Choroid plexus epithelial cell (primary cell): ENCODE measurements around the gene ADAM12.

ENCODE experiments used
- DNase-seq: peaks from one replicate; pipeline ENCODE4 v3.0.0-alpha.2; 2010; ENCODE audit warnings: low read depth
- H3K4me3 ChIP-seq: 2 replicates; pipeline ENCODE4 v1.5.1; 2011; ENCODE audit warnings: low read depth, mild to moderate bottlenecking, control low read depth, low read length, moderate library complexity
- CTCF ChIP-seq: conservative IDR thresholded peaks from 2 replicates; pipeline ENCODE4 v1.5.1; 2011; ENCODE audit warnings: low read depth, mild to moderate bottlenecking, control low read depth, inconsistent platforms, low read length, moderate library complexity

Gene ADAM12

DNA sequence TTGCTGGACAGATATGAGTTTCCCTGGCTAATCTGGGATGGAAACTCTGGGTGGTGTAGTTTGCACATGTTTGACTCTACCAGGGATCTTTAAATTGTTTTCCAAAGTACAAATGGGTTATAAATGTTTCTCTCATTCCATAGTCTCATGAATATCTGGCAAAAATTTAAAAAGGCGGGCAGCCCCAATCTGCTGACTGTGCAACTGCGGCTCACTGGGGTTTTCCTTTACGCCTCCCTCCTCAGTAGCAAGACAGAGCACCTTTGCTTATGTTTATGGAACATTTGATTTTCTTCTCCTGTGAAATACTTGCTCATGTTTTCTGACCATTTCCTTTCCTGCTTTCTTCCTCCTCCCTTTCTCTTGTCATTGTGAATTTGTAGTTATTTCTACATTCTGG, 105.0 kb downstream of the ADAM12 start:
- DNase-seq: no peak
- TF ChIP-seq CTCF: no peak
- H3K4me3 ChIP-seq: no peak overlapping the region

DNA sequence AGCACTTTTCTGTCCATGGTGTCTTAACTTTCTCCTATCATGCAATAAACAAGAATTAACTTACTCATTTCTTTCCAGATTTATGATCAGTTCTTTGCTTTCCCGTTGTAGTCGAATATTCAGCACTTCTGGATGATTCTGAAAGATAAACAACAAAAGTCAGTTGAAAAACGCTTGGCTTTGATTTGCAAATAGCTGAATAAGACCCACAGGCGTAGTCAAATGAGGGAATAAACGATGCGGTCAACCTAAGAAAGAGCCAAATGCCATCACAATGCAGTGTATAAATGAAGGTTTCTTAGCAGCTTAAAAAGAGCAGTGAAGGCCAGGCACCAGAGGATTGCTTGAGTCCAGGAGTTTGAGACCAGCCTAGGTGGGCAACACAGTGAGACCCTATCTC, 109.4 kb downstream of the ADAM12 start:
- no peak for TF ChIP-seq CTCF
- no peak overlapping the region for H3K4me3 ChIP-seq
- no peak for DNase-seq

DNA sequence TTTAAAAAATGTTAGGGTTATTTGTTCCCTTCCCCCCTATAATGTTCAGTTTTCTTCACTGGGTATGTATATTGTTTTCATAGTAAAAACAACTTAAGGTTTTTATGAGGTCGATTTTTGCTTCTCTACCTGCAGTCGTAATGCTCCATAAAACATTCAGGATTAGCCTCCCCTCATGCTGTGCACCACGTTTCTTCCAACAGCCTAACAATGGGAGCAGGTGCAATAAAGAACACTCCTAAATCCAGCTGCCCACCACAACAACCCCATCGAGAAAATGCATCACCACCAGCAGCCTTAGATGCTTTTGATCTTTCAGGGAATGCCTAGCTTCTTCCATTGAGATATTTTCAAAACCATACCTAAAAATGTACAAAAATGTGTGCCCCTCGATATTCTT, 111.1 kb downstream of the ADAM12 start:
- no peak for DNase-seq
- no peak overlapping the region for H3K4me3 ChIP-seq
- TF ChIP-seq CTCF: no peak

DNA sequence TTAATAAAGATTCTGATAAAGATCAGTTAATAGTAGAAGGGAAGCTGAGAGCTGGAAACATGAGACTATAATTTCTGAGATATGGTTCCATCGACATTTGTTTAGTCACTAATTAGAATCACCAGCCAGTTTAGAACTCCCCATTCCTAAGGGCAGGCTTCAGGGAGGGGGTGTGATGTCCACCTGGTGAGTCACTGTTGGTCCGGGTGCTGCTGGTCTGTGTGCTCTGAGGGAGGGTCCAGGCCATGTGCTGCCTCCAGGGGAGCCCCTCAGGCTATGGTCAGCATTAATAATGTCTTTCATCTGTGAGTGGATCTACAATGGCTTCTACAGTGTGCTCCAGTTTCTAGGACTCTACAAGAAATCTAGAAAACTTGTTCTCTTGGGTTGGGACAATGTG, 115.8 kb downstream of the ADAM12 start:
- TF ChIP-seq CTCF: no peak
- DNase-seq: no peak
- no peak overlapping the region for H3K4me3 ChIP-seq

- TF ChIP-seq CTCF: no peak
- H3K4me3 ChIP-seq: no peak overlapping the region
- DNase-seq: peak; percentile 59
Observed at GRCh38 chr10:126270111-126270510, 118.2 kb downstream of the ADAM12 start.

DNA sequence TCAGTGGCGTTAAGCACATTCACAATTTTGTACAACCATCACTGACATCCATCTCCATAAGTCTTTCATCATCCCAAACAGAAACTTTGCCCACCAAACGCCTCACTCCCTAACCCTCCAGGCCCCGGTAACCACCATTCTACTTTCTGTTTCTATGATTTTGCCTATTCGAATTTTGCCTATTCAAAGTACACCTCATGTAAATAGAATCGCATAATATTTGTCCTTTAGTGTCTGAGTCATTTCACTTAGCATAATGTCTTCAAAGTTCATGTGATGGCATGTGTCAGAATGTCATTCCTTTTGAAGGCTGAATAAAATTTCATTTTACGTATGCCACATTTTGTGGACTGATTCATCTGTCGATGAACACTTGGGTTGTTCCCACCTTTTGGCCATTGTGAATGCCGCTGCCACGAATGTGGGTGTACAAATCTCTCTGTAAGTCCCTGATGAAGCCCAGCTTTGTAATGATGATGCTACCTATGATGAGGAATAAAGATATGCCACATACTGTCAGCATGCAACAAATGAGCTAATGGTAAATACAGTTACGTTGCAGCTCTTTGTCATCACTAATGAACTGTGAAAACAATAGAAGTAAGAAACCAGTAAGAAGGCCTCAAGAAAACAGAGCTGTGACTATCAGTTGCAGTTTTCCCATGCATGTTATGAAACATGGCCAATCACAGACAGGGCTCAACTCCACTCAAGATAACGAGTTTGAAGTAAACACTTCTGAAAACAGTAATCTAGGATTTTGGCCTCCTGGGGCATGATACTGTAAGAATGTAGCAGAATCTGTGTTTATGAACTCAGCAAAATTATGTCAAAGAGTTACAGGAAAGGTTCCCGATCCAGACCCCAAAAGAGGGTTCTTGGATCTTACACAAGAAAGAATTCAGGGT, 120.0 kb downstream of the ADAM12 start:
- no peak overlapping the region for H3K4me3 ChIP-seq
- peak; percentile 53 for DNase-seq
- no peak for TF ChIP-seq CTCF
